ENCODE results near the gene TMEFF2. TPM values are rescaled to one million over a fixed set of nuclear protein-coding genes. Genes with fewer than 3 reads are reported as not detected.

TMEFF2 gene
- total and polyA plus RNA-seq, 10 donors, result not detected

- no peak for TF ChIP-seq CTCF (IDR thresholded peaks at IDR 0.05 in 8 of 11, conservative IDR thresholded peaks at IDR 0.05 in 3 of 11)
- intact Hi-C loops (cut with DNase I; ENCODE audit: low total_unique reads), result no loop called here
- Histone ChIP-seq H3K27ac (no peak overlapping the region), H3K27me3 (replicated peaks in 1 of 7) (peaks cover 0 to 6% (median 0%) of the 10 kb centered on the region in 7 donors), H3K4me3 (no peak overlapping the region), H3K4me1 (peaks cover 0 to 9% (median 0%) of the 10 kb centered on the region in 6 donors), H3K36me3 (no peaks in the 10 kb centered on the region), H3K9me3 (no peaks in the 10 kb centered on the region)
- DNase-seq, result no peak
- WGBS, 5 donors, result 78 to 90% (median 80%) methylated on average over 1 of the region's 1 CpG
Measured at GRCh38 chr2:191932286-191932685, 262.4 kb downstream of the TMEFF2 start.

GRCh38 chr2:191931329-191931728 lies 263.4 kb downstream of the TMEFF2 start:
- TF ChIP-seq CTCF (IDR thresholded peaks at IDR 0.05 in 8 of 11, conservative IDR thresholded peaks at IDR 0.05 in 3 of 11), result no peak
- TF ChIP-seq POLR2A (IDR thresholded peaks at IDR 0.05), result no peak
- no peak for TF ChIP-seq POLR2AphosphoS5 (IDR thresholded peaks at IDR 0.05)
- H3K27me3 ChIP-seq (replicated peaks in 1 of 7), result peaks cover 0 to 6% (median 0%) of the 10 kb centered on the region in 7 donors
- intact Hi-C loops (cut with DNase I; ENCODE audit: low total_unique reads), result no loop called here
- DNase-seq, result no peak
- H3K9me3 ChIP-seq, result no peaks in the 10 kb centered on the region
- H3K36me3 ChIP-seq, result no peaks in the 10 kb centered on the region
- no peak overlapping the region for H3K4me3 ChIP-seq
- peaks cover 0 to 9% (median 0%) of the 10 kb centered on the region in 6 donors for H3K4me1 ChIP-seq
- H3K27ac ChIP-seq, result no peak overlapping the region
- WGBS, 5 donors, result 25 to 45% (median 37%) methylated on average over 1 of the region's 1 CpG

GRCh38 chr2:191930205-191930604 lies 264.5 kb downstream of the TMEFF2 start:
- TF ChIP-seq POLR2AphosphoS5 (IDR thresholded peaks at IDR 0.05) (no peak), POLR2A (IDR thresholded peaks at IDR 0.05) (no peak), CTCF (IDR thresholded peaks at IDR 0.05 in 8 of 11, conservative IDR thresholded peaks at IDR 0.05 in 3 of 11) (no peak)
- Histone ChIP-seq H3K4me1 (peaks cover 0 to 9% (median 0%) of the 10 kb centered on the region in 6 donors), H3K27me3 (replicated peaks in 1 of 7) (peaks cover 0 to 6% (median 0%) of the 10 kb centered on the region in 7 donors), H3K36me3 (no peaks in the 10 kb centered on the region), H3K27ac (no peak overlapping the region), H3K9me3 (no peaks in the 10 kb centered on the region), H3K4me3 (no peak overlapping the region)
- DNase-seq, result no peak
- intact Hi-C loops (cut with DNase I; ENCODE audit: low total_unique reads), result no loop called here
- 81 to 88% (median 84%) methylated on average over 3 of the region's 3 CpGs for WGBS, 5 donors

- H3K4me1 ChIP-seq, result peaks cover 0 to 9% (median 0%) of the 10 kb centered on the region in 6 donors
- no peak overlapping the region for H3K27ac ChIP-seq
- H3K9me3 ChIP-seq, result no peaks in the 10 kb centered on the region
- peaks cover 0 to 6% (median 0%) of the 10 kb centered on the region in 7 donors for H3K27me3 ChIP-seq (replicated peaks in 1 of 7)
- no peak for DNase-seq
- intact Hi-C loops (cut with DNase I; ENCODE audit: low total_unique reads), result no loop called here
- TF ChIP-seq CTCF (IDR thresholded peaks at IDR 0.05 in 8 of 11, conservative IDR thresholded peaks at IDR 0.05 in 3 of 11) (no peak), POLR2A (IDR thresholded peaks at IDR 0.05) (no peak), POLR2AphosphoS5 (IDR thresholded peaks at IDR 0.05) (no peak)
- no peaks in the 10 kb centered on the region for H3K36me3 ChIP-seq
- H3K4me3 ChIP-seq, result no peak overlapping the region
- 54 to 79% (median 65%) methylated on average over 4 of the region's 4 CpGs for WGBS, 5 donors
Measured at GRCh38 chr2:191929288-191929687, 265.4 kb downstream of the TMEFF2 start.

Data from spleen (tissue), 11 donors.